GM21619 (cell line): ENCODE measurements around the gene PAQR7.
A peak's percentile ranks its signal among the peaks of the same experiment; 100 is the strongest.

ENCODE experiments used
- ATAC-seq: cut with Tn5 transposase; IDR thresholded peaks from one replicate; pipeline ENCODE4 v1.9.1; 2021; ENCODE audit not compliant: unreplicated experiment

Gene PAQR7

GRCh38 chr1:25874209-25874608 lies 1.3 kb downstream of the PAQR7 start:
- no peak for ATAC-seq

GRCh38 chr1:25873120-25873519 lies 2.4 kb downstream of the PAQR7 start:
- ATAC-seq: no peak

GRCh38 chr1:25872713-25873112 lies 2.8 kb downstream of the PAQR7 start:
- ATAC-seq: no peak

GRCh38 chr1:25871704-25872494 lies 3.6 kb downstream of the PAQR7 start:
- no peak for ATAC-seq

GRCh38 chr1:25871086-25871703 lies 4.3 kb downstream of the PAQR7 start:
- no peak for ATAC-seq

- ATAC-seq: no peak
Observed at GRCh38 chr1:25870614-25871013, 4.9 kb downstream of the PAQR7 start.

GRCh38 chr1:25869909-25870606 lies 5.5 kb downstream of the PAQR7 start:
- no peak for ATAC-seq

- no peak for ATAC-seq
Observed at GRCh38 chr1:25867210-25867991, 8.1 kb downstream of the PAQR7 start.

GRCh38 chr1:25866288-25866687 lies 9.2 kb downstream of the PAQR7 start:
- ATAC-seq: no peak

- ATAC-seq: no peak
Observed at GRCh38 chr1:25864434-25864833, 11.1 kb downstream of the PAQR7 start.

- ATAC-seq: no peak
Observed at GRCh38 chr1:25863486-25864262, 11.8 kb downstream of the PAQR7 start.

- ATAC-seq: no peak
Observed at GRCh38 chr1:25862785-25863485, 12.6 kb downstream of the PAQR7 start.

GRCh38 chr1:25861316-25862286 lies 13.9 kb downstream of the PAQR7 start:
- ATAC-seq: no peak

GRCh38 chr1:25858906-25859789 lies 16.4 kb downstream of the PAQR7 start, which contains the start of gene AUNIP:
TSS of gene AUNIP (minus strand) at chr1:25859457. CDS start at chr1:25859357, 100 bp downstream.
- peak; percentile 85 for ATAC-seq

GRCh38 chr1:25858494-25858893 lies 17.0 kb downstream of the PAQR7 start:
- ATAC-seq: no peak

GRCh38 chr1:25856856-25857255 lies 18.7 kb downstream of the PAQR7 start:
- no peak for ATAC-seq

GRCh38 chr1:25854554-25854953 lies 21.0 kb downstream of the PAQR7 start:
- no peak for ATAC-seq

- no peak for ATAC-seq
Observed at GRCh38 chr1:25848531-25848930, 27.0 kb downstream of the PAQR7 start.
